Panc1 (cell line): ENCODE data around the gene DAPK2.

Source experiments
- POLR2AphosphoS5 ChIP-seq: IDR thresholded peaks from 2 replicates; pipeline ENCODE4 v1.6.1; 2012; ENCODE audit warnings: mild to moderate bottlenecking, low read depth, low read length, moderate library complexity
- SIN3A ChIP-seq: IDR thresholded peaks from 2 replicates; pipeline ENCODE4 v1.6.1; 2012; ENCODE audit warnings: low read depth, mild to moderate bottlenecking, low read length, moderate library complexity, borderline replicate concordance; ENCODE audit not compliant: insufficient read depth
- TF ChIP-seq, protein P1 (sequence below): fragments of 450-650 bp; IDR thresholded peaks from 2 replicates; pipeline ENCODE4 v1.5.1; 2017; ENCODE audit warnings: mild to moderate bottlenecking

DNA sequence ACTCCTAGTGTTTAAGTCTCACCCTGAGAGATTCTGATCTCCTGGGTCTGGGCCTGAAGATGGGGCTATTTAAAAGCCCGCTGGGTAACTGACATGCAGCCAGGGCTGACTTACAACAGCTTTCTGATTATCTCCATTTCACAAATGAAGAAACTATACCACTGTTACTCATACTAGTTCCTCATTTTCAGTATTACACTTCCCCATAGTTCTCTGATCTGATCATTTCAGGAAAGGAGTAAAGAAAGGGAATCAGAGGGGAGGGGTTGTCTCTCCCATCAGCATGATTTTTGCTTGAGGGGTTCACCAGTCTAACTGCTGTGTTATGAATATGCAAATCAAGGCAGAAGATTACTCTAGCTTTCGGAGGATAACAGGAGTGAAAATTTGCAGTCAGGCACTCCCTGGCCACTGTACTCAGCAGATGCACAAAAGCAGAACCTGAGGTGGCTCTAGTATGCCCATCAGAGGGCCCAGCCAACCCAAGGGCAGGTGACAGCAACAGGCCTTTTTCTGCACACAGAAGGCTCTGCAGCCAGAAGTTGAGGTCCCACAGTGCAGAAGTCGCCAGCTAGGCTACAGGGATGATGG, 59.4 kb downstream of the DAPK2 start:
- TF ChIP-seq POLR2AphosphoS5 (no peak), SIN3A (no peak)
- TF ChIP-seq, protein P1, sequence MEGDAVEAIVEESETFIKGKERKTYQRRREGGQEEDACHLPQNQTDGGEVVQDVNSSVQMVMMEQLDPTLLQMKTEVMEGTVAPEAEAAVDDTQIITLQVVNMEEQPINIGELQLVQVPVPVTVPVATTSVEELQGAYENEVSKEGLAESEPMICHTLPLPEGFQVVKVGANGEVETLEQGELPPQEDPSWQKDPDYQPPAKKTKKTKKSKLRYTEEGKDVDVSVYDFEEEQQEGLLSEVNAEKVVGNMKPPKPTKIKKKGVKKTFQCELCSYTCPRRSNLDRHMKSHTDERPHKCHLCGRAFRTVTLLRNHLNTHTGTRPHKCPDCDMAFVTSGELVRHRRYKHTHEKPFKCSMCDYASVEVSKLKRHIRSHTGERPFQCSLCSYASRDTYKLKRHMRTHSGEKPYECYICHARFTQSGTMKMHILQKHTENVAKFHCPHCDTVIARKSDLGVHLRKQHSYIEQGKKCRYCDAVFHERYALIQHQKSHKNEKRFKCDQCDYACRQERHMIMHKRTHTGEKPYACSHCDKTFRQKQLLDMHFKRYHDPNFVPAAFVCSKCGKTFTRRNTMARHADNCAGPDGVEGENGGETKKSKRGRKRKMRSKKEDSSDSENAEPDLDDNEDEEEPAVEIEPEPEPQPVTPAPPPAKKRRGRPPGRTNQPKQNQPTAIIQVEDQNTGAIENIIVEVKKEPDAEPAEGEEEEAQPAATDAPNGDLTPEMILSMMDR = no peak
